ENCODE measurements around the gene KRTAP4-12.
"Not testable (repeated sequence)": the region's sequence is repeated elsewhere in the genome, so short reads cannot be mapped to it uniquely, and the experiment has no call there.

Gene KRTAP4-12

GRCh38 chr17:41123991-41124371, at the start of gene KRTAP4-12:
TSS of gene KRTAP4-12 (minus strand) at chr17:41124182. CDS start at chr17:41124122, 60 bp downstream.
- DNase-seq (ENCODE audit: low spot score): not testable (repeated sequence)

- no peak for DNase-seq (ENCODE audit: low spot score)
Observed at GRCh38 chr17:41171886-41172285, 47.9 kb upstream of the KRTAP4-12 start.

- no peak for DNase-seq (ENCODE audit: low spot score)
Observed at GRCh38 chr17:41168121-41168520, 44.1 kb upstream of the KRTAP4-12 start, which contains the start of gene KRTAP4-3. TSS of gene KRTAP4-3 (minus strand) at chr17:41168221. CDS start at chr17:41168172, 49 bp downstream.

GRCh38 chr17:41167561-41167960, 43.6 kb upstream of the KRTAP4-12 start:
- DNase-seq (ENCODE audit: low spot score): no peak

- DNase-seq (ENCODE audit: low spot score): no peak
Observed at GRCh38 chr17:41163828-41164227, 39.8 kb upstream of the KRTAP4-12 start.

GRCh38 chr17:41160648-41161047, 36.7 kb upstream of the KRTAP4-12 start, which contains the start of gene KRTAP4-4:
TSS of gene KRTAP4-4 (minus strand) at chr17:41160748. CDS start at chr17:41160691, 57 bp downstream.
- no peak for DNase-seq (ENCODE audit: low spot score)

- not testable (repeated sequence) for DNase-seq (ENCODE audit: low spot score)
Observed at GRCh38 chr17:41160190-41160589, 36.2 kb upstream of the KRTAP4-12 start.

- no peak for DNase-seq (ENCODE audit: low spot score)
Observed at GRCh38 chr17:41153856-41154255, 29.9 kb upstream of the KRTAP4-12 start.

- DNase-seq (ENCODE audit: low spot score): no peak
Observed at GRCh38 chr17:41151525-41151924, 27.5 kb upstream of the KRTAP4-12 start.

GRCh38 chr17:41150026-41150425, 26.0 kb upstream of the KRTAP4-12 start:
- no peak for DNase-seq (ENCODE audit: low spot score)

GRCh38 chr17:41149652-41149985, 25.6 kb upstream of the KRTAP4-12 start, which contains the start of gene KRTAP4-5:
TSS of gene KRTAP4-5 (minus strand) at chr17:41149825. CDS start at chr17:41149767, 58 bp downstream.
- no peak for DNase-seq (ENCODE audit: low spot score)

- not testable (repeated sequence) for DNase-seq (ENCODE audit: low spot score)
Observed at GRCh38 chr17:41148971-41149651, 25.1 kb upstream of the KRTAP4-12 start.

GRCh38 chr17:41147531-41148204, 23.7 kb upstream of the KRTAP4-12 start:
- no peak for DNase-seq (ENCODE audit: low spot score)

GRCh38 chr17:41145261-41145660, 21.3 kb upstream of the KRTAP4-12 start:
- DNase-seq (ENCODE audit: low spot score): no peak

GRCh38 chr17:41144846-41145245, 20.9 kb upstream of the KRTAP4-12 start:
- no peak for DNase-seq (ENCODE audit: low spot score)

GRCh38 chr17:41141361-41141760, 17.4 kb upstream of the KRTAP4-12 start:
- DNase-seq (ENCODE audit: low spot score): no peak

- no peak for DNase-seq (ENCODE audit: low spot score)
Observed at GRCh38 chr17:41140360-41141131, 16.6 kb upstream of the KRTAP4-12 start, which contains the start of gene KRTAP4-6. TSS of gene KRTAP4-6 (minus strand) at chr17:41140544. CDS start at chr17:41140487, 57 bp downstream.

GRCh38 chr17:41139865-41140264, 15.9 kb upstream of the KRTAP4-12 start:
- not testable (repeated sequence) for DNase-seq (ENCODE audit: low spot score)

- DNase-seq (ENCODE audit: low spot score): no peak
Observed at GRCh38 chr17:41133880-41134735, 10.1 kb upstream of the KRTAP4-12 start.

- DNase-seq (ENCODE audit: low spot score): no peak
Observed at GRCh38 chr17:41131979-41132378, 8.0 kb upstream of the KRTAP4-12 start.

- no peak for DNase-seq (ENCODE audit: low spot score)
Observed at GRCh38 chr17:41127371-41127770, 3.4 kb upstream of the KRTAP4-12 start.
